Kidney (tissue), 14 donors: ENCODE data around the gene CSNK2A2. TPM values are rescaled to one million over a fixed set of nuclear protein-coding genes. Genes with fewer than 3 reads are reported as not detected.
A peak's percentile ranks its signal among the peaks of the same experiment; 100 is the strongest.

Source experiments
- DNase-seq, 5 donors: peaks; one replicate each; pipeline ENCODE4 v3.0.0-alpha.2; 2013 to 2020
- FAIRE-seq: peaks from 2 replicates; lab custom pipeline; 2012; peaks lifted over from hg19 to GRCh38; lab: Jason Lieb, UNC
- H3K27ac ChIP-seq, 2 donors: one replicate each; pipeline ENCODE4 v1.7.0; 2013; ENCODE audit warnings: low read depth in 2 of 2, low read length in 2 of 2, inconsistent platforms in 1 of 2
- H3K27me3 ChIP-seq: one replicate; pipeline ENCODE4 v1.7.1; 2013; ENCODE audit warnings: low read length, inconsistent platforms; ENCODE audit not compliant: control insufficient read depth, insufficient read depth
- H3K36me3 ChIP-seq, 3 donors: one replicate each; pipeline versions ENCODE4 v1.7.0 to v1.7.1; 2013; ENCODE audit warnings: low read length in 3 of 3, control low read depth in 1 of 3, inconsistent platforms in 1 of 3; ENCODE audit not compliant: insufficient read depth in 3 of 3, control insufficient read depth in 2 of 3
- H3K4me1 ChIP-seq, 3 donors: one replicate each; pipeline versions ENCODE4 v1.7.0 to v1.7.1; 2013; ENCODE audit warnings: low read length in 3 of 3, inconsistent platforms in 1 of 3, low read depth in 1 of 3; ENCODE audit not compliant: control insufficient read depth in 2 of 3, insufficient read depth in 2 of 3
- H3K4me3 ChIP-seq, 3 donors: one replicate each; pipeline versions ENCODE4 v1.7.0 to v1.8.1; 2013; ENCODE audit warnings: low read length in 3 of 3, control low read depth in 1 of 3, inconsistent platforms in 1 of 3
- H3K9ac ChIP-seq, 3 donors: one replicate each; pipeline versions ENCODE4 v1.7.0 to v1.7.1; 2013; ENCODE audit warnings: low read length in 3 of 3, control low read depth in 1 of 3, inconsistent platforms in 1 of 3
- H3K9me3 ChIP-seq, 3 donors: one replicate each; pipeline versions ENCODE4 v1.7.0 to v1.7.1; 2013; ENCODE audit warnings: low read length in 3 of 3, control low read depth in 1 of 3, inconsistent platforms in 1 of 3; ENCODE audit not compliant: control insufficient read depth in 2 of 3, insufficient read depth in 1 of 3
- CTCF ChIP-seq: IDR thresholded peaks from 3 replicates; pipeline ENCODE4 v1.5.1; 2012; ENCODE audit warnings: mild to moderate bottlenecking, moderate library complexity, borderline replicate concordance; ENCODE audit not compliant: insufficient read depth; ENCODE audit errors: extremely low read depth
- intact Hi-C: fragments of 100-400 bp; cut with DNase I; formaldehyde crosslinking; loops from one replicate; pipeline ENCODE4 v1.11.1; 2022
- polyA plus RNA-seq: library from polyadenylated mRNA; stranded (reverse); fragments of 350-450 nt; fragmentation: Illumina TruSeq; extraction: RNeasy Lipid Tissue Mini Kit (QIAGEN cat#74804); gene quantifications from one replicate; pipeline ENCODE4 v1.2.3, GENCODE V29; 2014; ENCODE audit warnings: low read depth, low replicate concordance; ENCODE audit not compliant: insufficient read depth
- total RNA-seq: library from RNA; stranded (reverse); fragmentation: NEBNext Ultra II Directional; extraction: Animal tissue kit (Norgen Biotek cat#: 25700); gene quantifications from one replicate; pipeline ENCODE4 v1.2.1, GENCODE V29; 2021
- donor health status: control.
- donor health status: control.
- donor health status: control.
- donor health status: control.
- donor health status: control.
- donor health status: DM: yes; HTN: yes; CAD: no.
- donor health status: Normal renal cell carcinoma (clear cell type).

The CSNK2A2 gene
- total and polyA plus RNA-seq, 2 donors from 2014 or later: 26.7 to 55.3 TPM

GRCh38 chr16:58236831-58237230, 38.9 kb upstream of the CSNK2A2 start:
- H3K4me3 ChIP-seq: peak overlapping the region in 1 of 3 donors; percentile 62

GRCh38 chr16:58236231-58236690, 38.4 kb upstream of the CSNK2A2 start:
- DNase-seq (peak; percentile 69 to 85 (median 77)), FAIRE-seq (no peak)
- Histone ChIP-seq H3K4me3 (peak overlapping the region; percentile 62 to 79 (median 63)), H3K27ac (no peak overlapping the region), H3K9me3 (no peaks in the 10 kb centered on the region), H3K4me1 (no peaks in the 10 kb centered on the region), H3K9ac (peak overlapping the region in 1 of 3 donors; percentile 50), H3K36me3 (no peaks in the 10 kb centered on the region), H3K27me3 (no peaks in the 10 kb centered on the region)
- no peak for TF ChIP-seq CTCF
- intact Hi-C loops: no loop called here

More at GRCh38 chr16:58236831-58237230, 38.9 kb upstream of the CSNK2A2 start:
- Histone ChIP-seq H3K36me3 (no peaks in the 10 kb centered on the region), H3K4me1 (no peaks in the 10 kb centered on the region), H3K27ac (no peak overlapping the region), H3K27me3 (no peaks in the 10 kb centered on the region), H3K9ac (no peak overlapping the region), H3K9me3 (no peaks in the 10 kb centered on the region)
- intact Hi-C loops: no loop called here
- no peak for TF ChIP-seq CTCF
- no peak for DNase-seq
- no peak for FAIRE-seq

GRCh38 chr16:58235663-58236062, 37.8 kb upstream of the CSNK2A2 start:
- FAIRE-seq: no peak
- Histone ChIP-seq H3K4me3 (peak overlapping the region in 1 of 3 donors; percentile 62), H3K9me3 (no peaks in the 10 kb centered on the region), H3K9ac (no peak overlapping the region), H3K27me3 (no peaks in the 10 kb centered on the region), H3K36me3 (no peaks in the 10 kb centered on the region), H3K27ac (no peak overlapping the region), H3K4me1 (no peaks in the 10 kb centered on the region)
- intact Hi-C loops: no loop called here
- no peak for DNase-seq
- no peak for TF ChIP-seq CTCF
